BE2C (cell line): Measurements from ENCODE around the gene KCP.

ENCODE experiments used
- DNase-seq: peaks from one replicate; pipeline ENCODE4 v3.0.0-alpha.2; 2020
- H3K27me3 ChIP-seq: fragments of 250-450 bp; sonication (Bioruptor Pico); 2 replicates; pipeline ENCODE4 v1.5.1; 2020; ENCODE audit warnings: mild to moderate bottlenecking
- H3K36me3 ChIP-seq: fragments of 250-450 bp; sonication (Bioruptor Pico); 2 replicates; pipeline ENCODE4 v1.5.1; 2020; ENCODE audit warnings: mild to moderate bottlenecking
- H3K4me1 ChIP-seq: fragments of 250-450 bp; sonication (Bioruptor Pico); 2 replicates; pipeline ENCODE4 v1.5.1; 2020
- H3K4me3 ChIP-seq: 2 replicates; pipeline ENCODE4 v1.5.1; 2011; ENCODE audit warnings: low read depth, low read length
- H3K9me3 ChIP-seq: fragments of 250-450 bp; sonication (Bioruptor Pico); 2 replicates; pipeline ENCODE4 v1.5.1; 2020
- TF ChIP-seq, protein P1 (sequence below): IDR thresholded peaks from 2 replicates; pipeline ENCODE4 v1.5.1; 2012; ENCODE audit warnings: mild to moderate bottlenecking, low read depth, low read length

KCP gene

DNA sequence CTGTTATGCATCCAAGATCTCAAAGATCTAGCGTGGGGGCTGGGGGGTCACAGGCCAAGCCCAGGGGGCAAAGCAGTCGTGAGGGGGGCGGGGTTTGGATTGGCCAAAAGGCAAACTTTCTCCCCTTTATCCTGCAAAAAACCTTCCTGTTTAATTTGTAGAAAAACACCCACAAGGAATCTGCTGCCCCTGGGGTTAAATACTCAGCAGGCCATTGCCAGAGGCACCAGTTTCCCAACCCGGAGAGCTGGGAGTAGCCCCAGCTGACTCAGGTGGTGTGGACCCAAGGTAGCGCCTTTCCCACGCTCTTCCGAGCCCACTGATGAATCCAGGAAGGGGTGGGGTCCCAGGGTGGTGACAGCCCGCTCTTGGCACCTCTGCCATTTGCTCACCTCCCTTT, 21.4 kb downstream of the KCP start:
- H3K9me3 ChIP-seq: no peaks in the 10 kb centered on the region
- peak; percentile 10 for DNase-seq
- no peaks in the 10 kb centered on the region for H3K36me3 ChIP-seq
- H3K27me3 ChIP-seq: peaks cover 4% of the 10 kb centered on the region; the same call in 1 of the 2 replicates
- H3K4me1 ChIP-seq: no peaks in the 10 kb centered on the region
- no peak overlapping the region for H3K4me3 ChIP-seq
- TF ChIP-seq, protein P1, sequence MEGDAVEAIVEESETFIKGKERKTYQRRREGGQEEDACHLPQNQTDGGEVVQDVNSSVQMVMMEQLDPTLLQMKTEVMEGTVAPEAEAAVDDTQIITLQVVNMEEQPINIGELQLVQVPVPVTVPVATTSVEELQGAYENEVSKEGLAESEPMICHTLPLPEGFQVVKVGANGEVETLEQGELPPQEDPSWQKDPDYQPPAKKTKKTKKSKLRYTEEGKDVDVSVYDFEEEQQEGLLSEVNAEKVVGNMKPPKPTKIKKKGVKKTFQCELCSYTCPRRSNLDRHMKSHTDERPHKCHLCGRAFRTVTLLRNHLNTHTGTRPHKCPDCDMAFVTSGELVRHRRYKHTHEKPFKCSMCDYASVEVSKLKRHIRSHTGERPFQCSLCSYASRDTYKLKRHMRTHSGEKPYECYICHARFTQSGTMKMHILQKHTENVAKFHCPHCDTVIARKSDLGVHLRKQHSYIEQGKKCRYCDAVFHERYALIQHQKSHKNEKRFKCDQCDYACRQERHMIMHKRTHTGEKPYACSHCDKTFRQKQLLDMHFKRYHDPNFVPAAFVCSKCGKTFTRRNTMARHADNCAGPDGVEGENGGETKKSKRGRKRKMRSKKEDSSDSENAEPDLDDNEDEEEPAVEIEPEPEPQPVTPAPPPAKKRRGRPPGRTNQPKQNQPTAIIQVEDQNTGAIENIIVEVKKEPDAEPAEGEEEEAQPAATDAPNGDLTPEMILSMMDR: no peak

DNA sequence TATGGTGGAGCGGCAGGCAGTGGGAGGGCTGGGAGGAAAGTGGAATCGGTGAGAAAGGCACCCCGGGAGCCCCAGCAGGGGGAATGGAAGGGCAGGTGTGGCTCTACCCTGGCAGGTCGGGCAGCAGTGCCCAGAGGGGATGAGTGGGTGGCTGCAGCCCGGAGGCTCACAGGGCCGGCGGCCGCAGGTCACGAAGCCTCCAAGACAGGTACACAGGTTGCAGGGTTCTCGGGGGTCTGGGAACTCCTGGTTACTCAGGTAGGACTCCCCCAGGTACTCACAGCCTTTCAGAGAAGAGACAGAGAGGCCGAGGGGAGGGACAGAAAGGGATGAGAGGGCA, 21.8 kb downstream of the KCP start:
- no peak overlapping the region for H3K4me3 ChIP-seq
- peak; percentile 10 for DNase-seq
- H3K9me3 ChIP-seq: no peaks in the 10 kb centered on the region
- H3K4me1 ChIP-seq: no peaks in the 10 kb centered on the region
- TF ChIP-seq, protein P1: no peak
- peaks cover 4% of the 10 kb centered on the region; the same call in 1 of the 2 replicates for H3K27me3 ChIP-seq
- H3K36me3 ChIP-seq: no peaks in the 10 kb centered on the region

DNA sequence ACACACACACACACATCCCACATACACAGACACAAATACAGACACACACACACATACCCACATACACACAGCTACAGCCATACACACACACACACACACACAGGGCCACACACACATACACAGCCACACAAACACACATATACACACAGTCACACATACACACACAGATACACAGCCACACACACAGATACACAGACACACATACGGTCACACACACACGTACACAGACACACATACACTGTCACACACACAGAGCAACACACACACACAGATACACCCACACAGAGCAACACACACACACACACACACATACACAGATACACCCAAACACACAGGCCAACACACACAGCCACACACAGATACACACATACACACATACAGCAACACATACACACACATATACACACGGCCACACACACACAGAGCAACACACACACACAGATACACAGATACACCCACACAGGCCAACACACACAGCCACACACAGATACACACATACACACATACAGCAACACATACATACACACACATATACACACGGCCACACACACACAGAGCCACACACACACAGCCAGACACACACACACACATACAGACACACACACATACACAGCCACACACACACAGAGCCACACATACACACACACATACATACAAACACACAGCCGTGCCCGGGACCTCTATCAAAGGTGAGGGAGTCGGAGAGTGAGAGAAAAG, 22.3 kb downstream of the KCP start:
- TF ChIP-seq, protein P1: no peak
- DNase-seq: no peak
- H3K9me3 ChIP-seq: no peaks in the 10 kb centered on the region
- no peak overlapping the region for H3K4me3 ChIP-seq
- peaks cover 4% of the 10 kb centered on the region; the same call in 1 of the 2 replicates for H3K27me3 ChIP-seq
- no peaks in the 10 kb centered on the region for H3K4me1 ChIP-seq
- H3K36me3 ChIP-seq: no peaks in the 10 kb centered on the region

DNA sequence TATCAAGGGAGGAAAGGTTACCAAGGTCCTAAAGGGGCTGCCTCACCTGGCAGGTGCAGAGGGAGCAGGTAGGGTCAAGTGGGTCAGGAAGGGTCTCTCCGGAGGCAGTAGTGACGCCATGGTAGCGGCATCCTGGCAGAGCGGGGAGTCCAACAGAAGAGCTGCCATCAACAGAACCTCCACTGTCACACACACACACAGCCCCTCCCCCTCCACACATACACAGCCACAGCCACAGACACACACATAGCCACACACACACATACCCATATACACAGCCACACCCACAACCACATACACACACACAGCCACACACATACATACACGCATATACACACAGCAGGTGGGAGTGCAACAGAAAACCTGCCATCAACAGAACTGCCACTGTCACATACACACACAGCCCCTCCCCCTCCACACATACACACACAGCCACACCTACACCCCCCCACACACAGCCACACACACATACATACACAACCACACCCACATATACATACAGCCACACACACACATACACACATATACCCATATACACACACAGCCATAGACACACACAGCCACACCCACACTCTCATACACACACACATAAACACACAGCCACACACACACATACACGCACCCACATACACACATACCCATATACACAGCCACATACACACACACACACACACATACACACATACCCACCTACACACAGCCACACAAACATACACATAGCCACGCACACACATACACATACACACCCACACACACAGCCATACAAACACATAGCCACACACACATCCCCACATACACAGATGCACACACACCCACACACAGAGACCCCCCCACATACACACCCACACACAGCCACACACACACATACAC, 23.1 kb downstream of the KCP start:
- Histone ChIP-seq H3K9me3 (no peaks in the 10 kb centered on the region), H3K36me3 (no peaks in the 10 kb centered on the region), H3K4me1 (no peaks in the 10 kb centered on the region), H3K27me3 (peaks cover 4% of the 10 kb centered on the region; the same call in 1 of the 2 replicates), H3K4me3 (no peak overlapping the region)
- DNase-seq: peak; percentile 8
- TF ChIP-seq, protein P1: no peak

DNA sequence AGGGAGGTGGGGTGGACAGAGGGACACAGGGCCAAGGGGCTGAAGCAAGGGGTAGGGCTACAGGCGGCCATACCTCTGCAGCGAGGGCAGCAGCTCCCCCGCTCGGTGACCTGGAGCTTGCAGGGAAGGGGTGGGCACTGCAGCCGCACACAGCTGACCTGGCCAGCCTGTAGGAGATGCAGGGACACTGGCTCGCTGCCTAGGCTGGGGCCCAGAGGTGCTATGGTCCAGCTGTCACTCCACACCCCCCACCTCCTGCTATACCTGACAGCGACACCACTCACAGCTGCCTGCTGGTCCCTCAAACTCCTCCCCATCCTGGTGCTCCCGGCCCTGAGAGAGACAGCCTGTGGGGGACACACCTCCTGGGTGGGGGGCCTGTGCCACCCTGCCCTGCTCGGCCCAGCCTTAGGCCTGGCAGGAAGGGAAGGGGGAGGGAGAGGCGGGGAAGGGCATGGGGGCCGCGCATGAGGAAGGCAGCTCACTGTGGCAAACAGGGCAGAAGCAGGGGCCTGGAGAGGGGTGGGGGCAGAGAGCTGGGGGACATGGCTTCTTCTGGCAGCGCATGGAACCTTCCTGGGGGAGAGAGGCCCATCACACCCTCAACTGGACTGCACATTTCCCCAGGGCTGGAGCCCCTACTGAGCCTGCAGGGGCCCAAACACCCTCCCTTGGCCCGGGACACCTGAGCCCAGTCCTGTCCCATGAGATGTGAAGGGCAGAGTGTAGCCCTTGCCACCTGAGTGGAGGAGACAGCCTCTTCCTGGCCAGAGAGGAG, 23.9 kb downstream of the KCP start:
- Histone ChIP-seq H3K36me3 (no peaks in the 10 kb centered on the region), H3K4me1 (no peaks in the 10 kb centered on the region), H3K9me3 (no peaks in the 10 kb centered on the region), H3K4me3 (no peak overlapping the region), H3K27me3 (peaks cover 4% of the 10 kb centered on the region; the same call in 1 of the 2 replicates)
- TF ChIP-seq, protein P1: no peak
- peak; percentile 9 for DNase-seq
